ENCODE measurements around the gene PLEKHO2. TPM values are rescaled to one million over a fixed set of nuclear protein-coding genes. Genes with fewer than 3 reads are reported as not detected.
A peak's percentile ranks its signal among the peaks of the same experiment; 100 is the strongest.
"Not testable (repeated sequence)": the region's sequence is repeated elsewhere in the genome, so short reads cannot be mapped to it uniquely, and the experiment has no call there.

PLEKHO2 gene
- polyA plus RNA-seq, 3 donors = 18.1 to 21.3 (median 18.3) TPM

DNA sequence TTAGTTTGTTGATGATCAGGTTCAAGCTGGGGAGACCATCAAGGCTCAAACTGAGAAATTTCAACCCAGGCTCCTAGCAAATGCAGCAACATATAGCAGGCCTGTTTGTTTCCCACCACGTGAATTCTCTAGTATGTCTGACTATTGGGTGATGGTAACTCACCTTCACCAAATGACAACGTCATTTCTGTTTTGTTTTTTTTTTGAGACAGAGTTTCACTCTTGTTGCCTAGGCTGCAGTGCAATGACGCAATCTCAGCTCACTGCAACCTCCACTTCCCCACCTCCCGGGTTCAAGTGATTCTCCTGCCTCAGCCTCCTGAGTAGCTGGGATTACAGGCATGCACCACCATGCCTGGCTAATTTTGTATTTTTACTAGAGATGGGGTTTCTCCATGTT lies 26.8 kb upstream of the PLEKHO2 start:
- DNase-seq = not testable (repeated sequence)

GRCh38 chr15:64816452-64816851 lies 25.3 kb upstream of the PLEKHO2 start:
- no peak for DNase-seq

DNA sequence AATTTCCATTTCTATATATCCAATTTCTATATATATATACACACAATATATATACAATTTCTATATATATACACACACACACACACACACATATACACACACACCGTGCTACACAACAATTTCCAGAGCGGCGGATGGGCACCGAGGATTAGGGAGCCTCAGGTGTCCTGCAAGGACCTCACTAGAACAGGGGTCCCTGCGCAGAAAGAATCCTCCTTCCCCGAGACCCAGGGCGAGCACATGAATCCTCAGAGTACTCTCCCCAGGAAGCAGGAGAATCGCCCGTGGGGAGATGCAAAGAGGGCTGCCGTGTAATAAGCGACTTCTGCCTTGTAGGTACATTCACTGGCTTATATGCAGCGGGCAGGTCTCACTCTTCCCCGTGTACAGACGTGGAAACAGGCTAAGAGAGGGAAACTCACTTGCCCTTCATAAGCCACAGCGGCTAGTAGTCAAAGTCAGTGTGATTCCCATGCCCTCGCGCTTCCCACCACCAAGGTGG lies 16.7 kb upstream of the PLEKHO2 start:
- no peak for DNase-seq

GRCh38 chr15:64825431-64826294 lies 16.1 kb upstream of the PLEKHO2 start, which contains the start of gene PIF1:
Gene PIF1, minus strand, starts transcription at chr15:64825647. Its CDS starts 1,312 bp downstream, at chr15:64824335.
- peak; percentile 99 for DNase-seq

GRCh38 chr15:64828985-64829384 lies 12.7 kb upstream of the PLEKHO2 start:
- no peak for DNase-seq

DNA sequence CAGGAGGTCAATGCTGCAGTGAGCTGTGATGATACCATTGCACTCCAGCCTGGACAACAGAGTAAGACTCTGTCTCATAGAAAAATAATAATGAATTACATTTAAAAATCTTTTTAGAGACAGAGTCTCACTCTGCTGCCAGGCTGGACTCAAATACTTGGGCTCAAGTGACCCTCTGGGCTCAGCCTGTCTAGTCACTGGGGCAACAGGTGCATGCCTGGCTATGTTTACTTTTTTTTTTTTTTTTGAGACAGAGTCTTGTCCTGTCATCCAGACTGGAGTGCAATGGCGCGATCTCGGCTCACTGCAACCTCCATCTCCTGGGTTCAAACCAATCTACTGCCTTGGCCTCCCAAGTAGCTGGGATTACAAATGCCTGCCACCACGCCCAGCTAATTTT lies 8.0 kb upstream of the PLEKHO2 start:
- DNase-seq = no peak

DNA sequence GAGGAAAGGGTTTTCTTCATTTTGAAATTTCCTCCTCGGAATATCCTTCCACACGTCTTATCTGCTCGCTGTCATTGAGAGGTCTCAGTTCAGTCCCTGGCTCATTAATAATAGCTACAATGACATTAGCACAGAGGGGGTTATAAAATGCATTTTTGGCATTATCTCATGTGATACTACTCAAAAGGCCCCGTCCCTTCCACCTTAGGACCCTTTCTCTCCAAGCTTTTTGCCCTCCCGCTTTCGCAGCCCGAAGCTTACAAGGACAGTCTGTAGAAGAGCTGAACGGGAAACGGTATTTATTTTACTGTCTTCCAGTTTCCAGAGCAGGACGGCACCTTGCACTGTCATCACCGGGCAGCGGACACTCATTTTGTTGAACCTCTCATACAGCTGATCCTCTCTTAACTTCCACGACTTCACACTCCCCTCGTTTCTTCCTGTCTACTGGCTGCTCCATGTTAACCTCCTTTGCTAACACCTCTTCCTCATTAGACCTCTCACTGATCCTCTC lies 5.6 kb upstream of the PLEKHO2 start:
- no peak for DNase-seq

GRCh38 chr15:64837502-64837901 lies 4.2 kb upstream of the PLEKHO2 start:
- DNase-seq = no peak

DNA sequence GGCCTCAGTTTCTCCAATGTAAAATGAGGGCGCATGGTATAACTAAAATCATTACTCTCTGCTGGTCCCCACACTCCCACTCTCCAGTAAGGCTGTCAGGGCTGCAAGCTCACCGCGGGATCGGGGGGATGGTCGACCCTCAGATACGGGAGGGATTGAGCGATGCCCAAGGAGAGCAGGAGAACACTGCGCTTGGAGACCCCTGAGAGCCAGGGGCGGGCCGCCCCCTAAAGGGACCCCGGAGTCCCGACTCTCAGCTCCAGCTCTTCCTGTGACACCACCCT lies 713 bp upstream of the PLEKHO2 start:
- no peak for DNase-seq

GRCh38 chr15:64842096-64842939 lies 603 bp downstream of the PLEKHO2 start:
- no peak for DNase-seq

DNA sequence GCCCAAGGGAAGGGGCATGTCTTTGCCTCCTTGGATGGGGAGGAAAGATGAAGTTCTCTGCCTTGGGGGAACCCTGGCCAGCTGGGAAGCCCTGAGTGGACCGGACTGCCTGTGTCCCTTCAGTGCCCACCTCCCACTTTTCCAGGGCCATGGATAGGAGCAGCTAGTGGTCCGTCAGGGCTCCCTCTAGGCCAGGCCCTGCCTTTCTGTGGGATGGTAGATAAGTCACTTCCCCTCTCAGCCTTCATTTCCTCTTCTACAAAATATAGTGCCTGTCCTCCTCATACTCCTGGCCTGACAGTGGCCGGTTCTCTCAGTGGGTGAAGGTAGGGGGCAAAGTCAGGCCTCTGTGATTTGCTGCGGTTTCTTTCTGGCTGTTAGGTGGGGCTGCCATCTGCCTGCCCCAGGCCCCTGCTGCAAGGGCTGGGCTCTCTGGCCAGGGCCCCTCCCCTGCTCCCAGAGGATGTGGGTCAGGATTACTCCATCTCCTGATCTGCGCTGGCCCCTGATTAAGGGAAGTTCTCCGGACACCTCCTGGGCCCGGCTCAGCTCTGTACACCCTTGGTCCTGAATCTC lies 1.4 kb downstream of the PLEKHO2 start:
- no peak for DNase-seq

- no peak for DNase-seq
Observed at GRCh38 chr15:64843991-64844390, 2.3 kb downstream of the PLEKHO2 start.

GRCh38 chr15:64844576-64845145 lies 2.9 kb downstream of the PLEKHO2 start:
- no peak for DNase-seq

DNA sequence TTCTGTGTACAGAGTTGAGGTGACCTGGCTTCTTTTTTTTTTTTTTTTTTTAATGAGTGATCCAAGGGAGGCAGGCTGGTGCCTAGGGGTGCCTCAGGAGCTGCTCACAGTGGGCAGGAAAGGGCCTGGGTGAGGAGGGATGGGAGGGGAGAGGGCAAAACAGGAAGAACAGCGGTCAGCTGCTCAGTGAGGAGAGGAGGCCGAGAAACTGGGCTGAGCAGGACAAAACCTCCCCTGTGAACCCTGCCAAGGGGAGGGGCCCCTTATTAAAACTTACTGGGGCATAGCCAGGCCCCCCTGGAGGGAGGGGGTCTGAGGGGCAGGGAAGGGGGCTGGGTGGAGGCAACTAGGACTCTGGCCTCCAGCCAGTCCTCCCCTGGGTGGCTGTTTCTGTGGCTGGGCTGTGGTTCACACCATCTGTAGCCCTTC lies 3.5 kb downstream of the PLEKHO2 start:
- DNase-seq = no peak

GRCh38 chr15:64845831-64846595 lies 4.3 kb downstream of the PLEKHO2 start:
- no peak for DNase-seq

DNA sequence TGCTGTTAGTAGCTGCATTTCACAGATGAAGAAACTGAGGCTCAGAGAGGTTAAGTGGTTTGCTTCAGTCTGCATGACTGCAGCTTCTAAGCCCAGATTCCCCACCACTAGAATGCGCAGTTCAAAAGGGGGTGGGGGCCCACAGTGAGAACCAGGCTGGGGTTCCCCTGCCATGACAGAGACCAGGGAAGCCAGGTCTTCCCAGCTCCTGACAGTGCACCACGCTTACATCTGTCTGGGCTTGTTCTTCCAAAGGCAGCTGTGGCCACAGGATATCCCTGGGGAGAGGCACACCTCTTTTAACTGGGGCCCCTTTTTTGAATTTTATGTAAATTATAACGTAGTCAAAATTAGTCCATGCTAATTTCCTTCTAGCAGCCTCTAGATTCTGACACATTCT lies 5.3 kb downstream of the PLEKHO2 start:
- DNase-seq = no peak

- no peak for DNase-seq
Observed at GRCh38 chr15:64847448-64847847, 5.7 kb downstream of the PLEKHO2 start.

GRCh38 chr15:64847876-64848716 lies 6.4 kb downstream of the PLEKHO2 start:
- DNase-seq = no peak

GRCh38 chr15:64850778-64851502 lies 9.2 kb downstream of the PLEKHO2 start:
- no peak for DNase-seq

DNA sequence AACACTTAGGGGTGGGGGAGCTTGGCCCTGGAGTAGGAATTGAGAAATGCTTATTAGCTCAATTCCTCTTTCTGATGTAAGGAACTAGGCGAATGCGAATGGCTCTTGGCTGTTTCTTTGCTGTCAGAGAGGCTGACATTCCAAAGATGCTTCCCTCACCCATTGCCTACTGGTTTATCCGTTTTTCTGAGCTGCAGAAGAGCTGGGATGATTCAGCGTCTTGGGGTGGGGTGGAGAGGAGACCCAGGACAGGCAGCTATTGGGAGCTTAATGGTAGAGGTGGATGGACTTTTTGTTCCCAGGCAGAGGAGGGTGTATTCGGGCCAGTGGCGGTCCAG lies 9.8 kb downstream of the PLEKHO2 start:
- DNase-seq = no peak
